GM18868 (cell line): ENCODE results near the gene UFSP2.

Experiments
- ATAC-seq: cut with Tn5 transposase; IDR thresholded peaks from one replicate; pipeline ENCODE4 v1.9.1; 2021; ENCODE audit warnings: mild to moderate bottlenecking, moderate library complexity; ENCODE audit not compliant: unreplicated experiment

Gene UFSP2

GRCh38 chr4:185357733-185358440 is 67.9 kb downstream of the UFSP2 start:
- no peak for ATAC-seq

GRCh38 chr4:185357211-185357610 is 68.6 kb downstream of the UFSP2 start:
- no peak for ATAC-seq

GRCh38 chr4:185352741-185353140 is 73.0 kb downstream of the UFSP2 start:
- no peak for ATAC-seq

- ATAC-seq, result no peak
Observed at GRCh38 chr4:185352202-185352601, 73.6 kb downstream of the UFSP2 start.

- no peak for ATAC-seq
Observed at GRCh38 chr4:185351691-185352090, 74.1 kb downstream of the UFSP2 start.
